Measurements from ENCODE around the gene HLA-DMB. TPM values are rescaled to one million over a fixed set of nuclear protein-coding genes. Genes with fewer than 3 reads are reported as not detected.

The HLA-DMB gene
- total RNA-seq, 1 experiment from 2014 or later, result 1.1 TPM

DNA sequence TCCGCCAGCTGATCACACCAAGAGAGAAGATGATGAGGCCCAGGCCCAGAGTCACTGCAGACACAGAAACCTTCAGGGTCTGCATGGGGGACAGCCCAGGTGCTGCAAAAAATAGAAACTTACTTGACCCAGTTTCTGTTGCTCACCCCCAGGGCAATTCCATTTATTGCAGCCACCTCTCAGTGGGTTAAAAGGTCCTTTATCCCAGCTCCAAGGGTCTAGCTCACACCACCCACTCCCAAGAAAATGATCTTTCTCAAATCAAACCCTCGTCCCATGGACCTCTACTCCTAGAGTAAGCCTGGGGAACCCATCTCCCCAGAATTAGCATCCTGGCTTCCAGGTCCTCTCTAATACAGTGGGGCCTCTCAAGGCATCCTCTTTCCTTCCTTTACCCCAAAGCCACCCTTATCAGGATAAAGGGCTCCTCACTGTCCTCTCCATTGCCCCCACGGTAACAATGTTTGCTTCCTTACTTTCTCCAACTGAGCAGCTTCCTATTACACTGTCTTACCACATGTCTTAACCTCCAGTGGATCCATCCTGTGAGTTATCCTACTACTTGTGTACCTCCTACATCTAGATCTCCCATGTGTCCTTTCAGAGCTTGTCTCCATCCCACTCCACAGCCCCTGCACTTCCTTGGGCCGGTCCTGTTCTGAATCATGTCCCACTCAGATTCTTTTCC is 5.1 kb downstream of the HLA-DMB start (continued):
- TF ChIP-seq ATF2 (CRISPR knock-in tag; IDR thresholded peaks at IDR 0.05; ENCODE audit: borderline replicate concordance, low read depth) (no peak), MXD4 (CRISPR knock-in tag; IDR thresholded peaks at IDR 0.05; ENCODE audit: borderline replicate concordance) (no peak), SMAD3 (CRISPR knock-in tag; IDR thresholded peaks at IDR 0.05; ENCODE audit: borderline replicate concordance) (no peak)

- Mint-ChIP-seq H3K9me3 (no peaks in the 10 kb centered on the region), H3K4me3 (no peak overlapping the region), H3K27ac (no peak overlapping the region), H3K4me1 (no peaks in the 10 kb centered on the region), H3K27me3 (ENCODE audit: low read depth) (peaks cover 36% of the 10 kb centered on the region), H3K36me3 (no peaks in the 10 kb centered on the region)
- ChIA-PET POLR2A (interaction anchor here (0.6 to 1.5 kb wide), 4 partner anchors 11 to 51 kb away, joined by 3 to 6 read pairs (median 4); no protein-coding TSS in a partner anchor), CTCF (interaction anchor here (0.5 to 6.8 kb wide), 49 partner anchors 8 to 619 kb away, joined by 3 to 162 read pairs (median 6); partner anchors contain the start of genes HLA-DMA, HLA-DMB, HLA-DOA and PSMB9)
- DNase-seq (ENCODE audit: low spot score) (peak; percentile 82), ATAC-seq (peak; percentile 84)
- peak; percentile 49 for TF ChIP-seq CTCF (IDR thresholded peaks at IDR 0.05)
- no peak for TF ChIP-seq ZNF423 (CRISPR knock-in tag; IDR thresholded peaks at IDR 0.05)
- no peak for TF ChIP-seq ESRRA (CRISPR knock-in tag; IDR thresholded peaks at IDR 0.05; ENCODE audit: borderline replicate concordance)
These were observed 7.2 kb downstream of the HLA-DMB start for GRCh38 chr6:32933661-32934085.

- ChIA-PET CTCF (interaction anchor here (1.2 to 6.8 kb wide), 8 partner anchors 10 to 52 kb away, joined by 3 to 162 read pairs (median 30); partner anchors contain the start of genes HLA-DMA and HLA-DMB), POLR2A (no interaction called here)
- H3K9me3 Mint-ChIP-seq, result no peaks in the 10 kb centered on the region
- H3K4me3 Mint-ChIP-seq, result no peak overlapping the region
- DNase-seq (ENCODE audit: low spot score) (no peak), ATAC-seq (no peak)
- TF ChIP-seq RELA (CRISPR knock-in tag; IDR thresholded peaks at IDR 0.05; ENCODE audit: borderline replicate concordance) (no peak), NR3C1 (CRISPR knock-in tag; conservative IDR thresholded peaks at IDR 0.05; ENCODE audit: low read depth) (no peak), ATF1 (CRISPR knock-in tag; IDR thresholded peaks at IDR 0.05) (no peak), CREB1 (CRISPR knock-in tag; IDR thresholded peaks at IDR 0.05) (no peak)
- H3K36me3 Mint-ChIP-seq, result no peaks in the 10 kb centered on the region
- H3K27ac Mint-ChIP-seq, result no peak overlapping the region
- no peaks in the 10 kb centered on the region for H3K4me1 Mint-ChIP-seq
- peaks cover 32% of the 10 kb centered on the region for H3K27me3 Mint-ChIP-seq (ENCODE audit: low read depth)
These were observed 8.5 kb downstream of the HLA-DMB start for GRCh38 chr6:32932132-32932868.

DNA sequence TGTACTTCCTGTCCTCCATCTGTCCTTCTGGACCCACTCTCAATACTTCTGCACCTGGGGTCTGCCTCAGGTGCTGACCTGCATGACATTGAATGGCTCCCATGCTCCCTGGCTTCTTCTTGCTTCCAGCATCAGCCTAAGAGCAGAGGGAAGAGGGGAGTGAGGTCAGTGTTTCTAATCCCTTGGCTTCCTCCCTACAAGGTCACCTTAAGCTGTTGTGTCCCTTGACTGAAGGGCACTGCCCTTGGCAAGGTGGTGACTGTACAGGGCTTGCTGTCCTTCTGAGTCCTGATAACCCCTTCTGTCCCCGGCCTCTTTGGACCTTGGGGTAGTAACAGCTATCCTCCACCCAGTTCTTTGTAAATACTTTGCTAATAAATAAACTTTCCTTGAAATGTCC is 9.6 kb downstream of the HLA-DMB start:
- no peak overlapping the region for H3K4me3 Mint-ChIP-seq
- peaks cover 23% of the 10 kb centered on the region for H3K27me3 Mint-ChIP-seq (ENCODE audit: low read depth)
- POLR2A ChIA-PET, result no interaction called here
- no peak for DNase-seq (ENCODE audit: low spot score)
- no peak for ATAC-seq
- H3K36me3 Mint-ChIP-seq, result no peaks in the 10 kb centered on the region
- H3K4me1 Mint-ChIP-seq, result no peaks in the 10 kb centered on the region
- H3K9me3 Mint-ChIP-seq, result 0 out of 2 replicates have a peak, but pooled peaks cover 1% of the 10 kb centered on the region
- no peak overlapping the region for H3K27ac Mint-ChIP-seq
- CTCF ChIA-PET, result interaction anchor here (1.1 to 3.5 kb wide), 3 partner anchors 11 to 47 kb away, joined by 5 to 27 read pairs (median 6); partner anchors contain the start of gene HLA-DMB
- TF ChIP-seq ATF6 (CRISPR knock-in tag; IDR thresholded peaks at IDR 0.05) (no peak), ZNF423 (CRISPR knock-in tag; IDR thresholded peaks at IDR 0.05) (no peak), RELA (CRISPR knock-in tag; IDR thresholded peaks at IDR 0.05; ENCODE audit: borderline replicate concordance) (no peak), AR (CRISPR knock-in tag; IDR thresholded peaks at IDR 0.05) (no peak), USF2 (CRISPR knock-in tag; IDR thresholded peaks at IDR 0.05) (no peak), CTCF (IDR thresholded peaks at IDR 0.05) (no peak), JUN (CRISPR knock-in tag; IDR thresholded peaks at IDR 0.05) (no peak), TCF7 (CRISPR knock-in tag; IDR thresholded peaks at IDR 0.05; ENCODE audit: low read depth) (no peak)

All from WTC11 (cell line).